GM21619 (cell line): Measurements from ENCODE around the gene FANCC.

Source experiments
- ATAC-seq: cut with Tn5 transposase; IDR thresholded peaks from one replicate; pipeline ENCODE4 v1.9.1; 2021; ENCODE audit not compliant: unreplicated experiment

The FANCC gene

GRCh38 chr9:95155220-95155619 is 162.3 kb downstream of the FANCC start:
- ATAC-seq = no peak

DNA sequence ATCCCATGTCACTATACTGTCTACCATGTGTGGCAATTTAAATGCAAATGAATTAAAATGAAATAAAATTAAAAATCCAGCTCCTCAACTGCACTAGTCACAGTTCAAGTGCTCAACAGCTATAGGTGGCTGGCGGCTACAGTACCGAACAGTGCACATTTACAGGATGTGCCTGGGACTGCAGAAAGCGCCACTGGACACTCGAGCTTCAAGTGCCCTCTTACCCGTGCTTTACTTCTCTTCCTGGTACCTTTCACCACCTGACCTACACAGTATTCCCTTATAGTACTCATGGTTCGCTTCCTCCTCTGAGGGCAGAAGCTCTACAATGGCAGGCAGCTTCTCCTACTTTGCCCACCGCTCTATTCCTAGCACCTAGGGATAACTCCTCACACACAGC is 166.6 kb downstream of the FANCC start:
- ATAC-seq = no peak

GRCh38 chr9:95148208-95148520 is 169.3 kb downstream of the FANCC start:
- no peak for ATAC-seq

DNA sequence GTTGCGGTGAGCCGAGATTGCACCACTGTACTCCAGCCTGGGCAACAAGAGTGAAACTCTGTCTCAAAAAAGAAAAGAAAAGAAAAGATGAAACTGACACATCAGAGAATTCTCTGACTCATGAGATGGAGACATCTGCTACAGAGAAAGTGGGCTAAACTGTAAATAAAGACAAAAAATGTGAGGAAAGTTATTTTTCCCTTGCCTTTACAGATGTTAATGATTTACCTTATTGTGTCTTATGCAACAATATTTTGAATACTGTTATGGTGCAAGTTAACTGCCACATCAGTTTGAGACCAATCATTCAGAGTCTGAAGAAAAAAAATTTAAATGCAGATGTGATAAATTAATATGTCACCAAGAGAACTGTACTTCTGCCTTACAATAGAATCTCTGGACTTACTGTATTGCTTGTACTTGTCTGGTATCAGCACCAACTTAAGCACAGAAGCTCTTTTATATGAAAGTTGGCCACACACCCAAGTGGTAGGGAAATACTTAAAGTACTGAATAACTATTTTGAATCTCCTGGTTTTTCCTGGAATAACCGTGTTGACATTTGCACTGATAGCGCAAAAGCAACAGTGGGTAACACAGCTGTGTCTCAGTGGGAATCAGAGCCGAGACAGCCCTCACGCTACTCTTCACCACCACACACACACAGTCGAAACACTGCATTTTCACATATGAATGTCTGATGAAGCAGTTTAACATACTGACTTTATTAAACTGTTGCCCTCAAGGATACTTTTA is 169.9 kb downstream of the FANCC start:
- no peak for ATAC-seq

DNA sequence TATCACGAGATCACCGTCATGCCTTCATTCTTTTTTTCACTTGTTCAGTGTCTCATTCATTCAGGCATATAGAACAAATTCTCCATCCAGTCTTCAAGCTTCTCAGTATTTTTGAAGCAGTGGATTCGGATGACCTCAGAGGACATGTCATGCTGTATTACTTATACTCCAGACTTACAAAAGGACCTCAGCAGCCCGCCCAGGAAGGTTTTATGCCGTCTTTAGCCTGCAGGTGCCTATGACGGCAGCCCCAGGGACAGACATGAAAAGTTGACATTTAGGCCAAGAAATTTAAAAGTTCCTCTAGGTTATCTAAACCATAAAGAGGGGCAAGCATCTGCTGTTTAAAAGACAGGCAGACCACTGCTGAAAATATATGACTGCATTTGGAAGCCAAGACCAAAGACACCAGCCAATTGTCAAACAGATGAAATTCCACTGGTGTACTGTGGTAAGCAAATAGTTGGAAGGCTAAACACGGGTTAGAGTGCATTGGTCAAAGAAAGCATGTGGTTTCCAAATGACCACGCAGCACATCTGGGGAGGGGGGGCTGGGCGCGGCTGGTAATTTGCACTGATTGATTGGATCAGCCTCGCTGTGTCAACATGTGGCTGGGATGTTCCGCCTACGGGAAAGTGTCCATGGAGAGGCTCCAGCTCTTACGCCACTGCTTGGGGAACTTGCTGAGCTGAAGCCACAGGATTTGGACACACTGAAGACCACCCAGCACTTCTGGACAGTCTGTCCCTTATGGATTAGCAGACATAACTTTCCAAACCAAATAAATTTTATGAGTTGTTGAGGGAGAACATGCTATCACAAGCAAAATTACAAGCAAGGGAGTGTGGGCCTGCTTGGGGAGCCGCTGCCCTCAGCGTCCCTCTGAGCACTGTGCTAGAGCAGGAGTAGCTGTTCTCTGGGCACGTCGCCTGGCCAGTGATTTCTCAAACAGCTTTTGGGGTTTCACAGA is 173.6 kb downstream of the FANCC start:
- ATAC-seq = no peak

GRCh38 chr9:95142728-95143127 is 174.8 kb downstream of the FANCC start:
- ATAC-seq = no peak

GRCh38 chr9:95142315-95142714 is 175.2 kb downstream of the FANCC start:
- ATAC-seq = no peak

GRCh38 chr9:95140821-95141220 is 176.7 kb downstream of the FANCC start:
- no peak for ATAC-seq

- ATAC-seq = no peak
Measured at GRCh38 chr9:95139126-95139525, 178.4 kb downstream of the FANCC start.

GRCh38 chr9:95138474-95138873 is 179.0 kb downstream of the FANCC start:
- ATAC-seq = no peak

GRCh38 chr9:95137587-95138145 is 179.8 kb downstream of the FANCC start:
- ATAC-seq = no peak

- ATAC-seq = no peak
Measured at GRCh38 chr9:95135756-95136155, 181.8 kb downstream of the FANCC start.

GRCh38 chr9:95134457-95134881 is 183.0 kb downstream of the FANCC start:
- no peak for ATAC-seq

GRCh38 chr9:95133325-95133705 is 184.2 kb downstream of the FANCC start:
- no peak for ATAC-seq

DNA sequence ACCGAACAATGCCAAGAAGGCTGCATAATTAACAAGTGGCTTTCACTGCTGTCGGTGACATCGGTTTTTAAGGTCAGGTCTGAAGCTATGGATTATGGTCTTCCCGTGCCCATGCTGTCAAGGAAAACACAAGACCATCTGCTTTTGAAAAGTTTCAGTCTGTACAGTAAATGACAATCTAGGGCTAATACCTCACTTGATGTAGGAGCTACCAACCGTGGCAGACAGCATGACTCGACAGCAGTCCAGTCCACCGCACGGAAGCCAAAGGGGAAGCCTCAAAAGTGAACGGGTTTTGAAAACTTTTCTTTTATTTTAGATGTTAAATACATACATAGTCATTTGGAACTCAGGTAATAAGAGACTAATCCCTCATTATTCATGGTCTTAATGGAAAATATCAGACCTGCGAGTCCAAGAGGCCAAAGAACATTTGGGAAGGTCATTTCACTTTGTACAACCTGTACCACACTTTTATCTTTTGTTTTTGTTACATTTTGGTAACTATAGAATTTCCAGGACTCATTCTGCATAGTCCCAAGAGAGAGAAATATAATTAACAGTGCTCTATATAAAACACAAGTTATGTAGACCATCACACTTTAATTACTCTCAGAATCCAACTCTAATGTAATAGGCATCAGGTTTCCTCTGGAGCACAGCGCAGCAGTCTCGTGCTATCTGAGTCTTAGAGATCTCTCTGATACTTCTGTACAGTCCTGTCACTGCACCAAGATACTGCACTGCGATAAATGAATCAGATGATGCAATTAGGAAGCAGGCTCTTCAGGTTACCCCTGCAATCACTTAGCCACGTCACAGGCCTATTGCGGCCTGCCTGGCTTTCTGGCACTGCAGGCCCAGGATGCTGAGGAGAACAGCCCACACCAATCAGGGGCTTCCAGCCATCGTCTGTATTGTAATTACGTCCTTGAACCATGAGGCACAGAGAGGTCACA is 184.9 kb downstream of the FANCC start:
- no peak for ATAC-seq

DNA sequence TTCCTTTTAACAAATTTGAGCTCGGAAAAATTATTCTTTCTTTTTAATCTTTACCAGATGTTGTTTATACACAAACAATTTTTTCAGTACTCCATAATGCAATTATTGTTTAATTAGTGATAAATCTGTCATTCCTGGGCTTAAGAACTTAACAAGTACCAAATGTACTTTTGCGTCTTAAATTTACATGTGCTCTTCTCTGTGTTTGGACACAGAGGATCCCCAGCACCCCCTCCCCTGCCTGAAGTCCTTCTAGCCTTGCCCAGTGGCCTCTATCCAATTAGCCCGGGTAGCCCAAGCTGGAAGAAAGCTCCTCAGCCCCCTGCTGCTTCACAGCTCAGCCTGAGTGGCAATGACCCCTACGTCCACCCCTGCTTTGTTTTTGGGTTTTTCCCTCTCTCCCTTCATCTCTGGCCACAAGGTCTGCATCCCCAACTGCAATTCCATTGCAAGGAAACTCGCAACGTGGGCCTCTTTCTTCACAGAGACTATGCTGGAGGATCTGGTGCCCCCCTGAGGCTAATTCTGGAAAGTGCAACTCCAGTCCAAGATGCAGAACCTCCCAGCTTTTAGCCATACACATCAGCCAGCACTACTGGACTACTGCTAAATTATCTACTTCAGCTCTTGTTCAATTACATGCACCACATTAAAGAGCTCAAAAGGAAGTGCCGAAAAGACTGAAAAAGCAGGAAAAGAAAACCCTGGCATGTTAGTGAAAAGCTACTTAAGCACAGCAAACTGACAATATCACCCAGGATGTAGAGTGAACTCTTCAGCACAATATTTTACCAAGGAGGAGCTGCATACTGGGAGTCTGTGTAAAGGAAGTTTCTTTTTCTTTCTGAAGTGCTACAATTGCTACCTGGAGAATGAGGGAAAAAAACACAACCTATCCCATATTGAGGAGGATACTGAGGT is 186.2 kb downstream of the FANCC start:
- no peak for ATAC-seq

GRCh38 chr9:95130484-95130883 is 187.0 kb downstream of the FANCC start:
- no peak for ATAC-seq

- ATAC-seq = no peak
Measured at GRCh38 chr9:95129476-95130291, 187.8 kb downstream of the FANCC start.

- ATAC-seq = no peak
Measured at GRCh38 chr9:95128177-95128524, 189.4 kb downstream of the FANCC start.
